ENCODE results near the gene SIX6.
A peak's percentile ranks its signal among the peaks of the same experiment; 100 is the strongest.

SIX6 gene

DNA sequence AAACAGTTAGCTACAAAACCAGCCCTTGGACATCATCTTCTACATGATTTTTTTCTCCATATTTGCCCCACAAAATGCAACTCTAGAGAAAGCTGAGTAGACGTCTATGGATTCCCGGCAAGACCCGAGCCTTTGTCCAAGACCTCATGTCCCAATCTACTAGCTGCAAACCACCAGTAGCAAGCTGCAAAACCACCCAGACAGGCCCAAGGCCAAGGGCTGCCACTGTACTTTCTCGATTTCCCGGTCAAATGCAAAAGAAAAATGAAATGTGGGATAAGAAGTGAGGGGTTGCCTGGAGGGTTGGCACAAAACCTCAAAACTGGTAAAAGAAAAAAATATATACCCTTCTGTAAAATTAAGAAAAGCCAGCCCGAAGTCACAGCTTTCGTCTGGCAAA is 2.9 kb upstream of the SIX6 start:
- 0 to 4% methylated on average over 3 of the region's 7 CpGs for WGBS, 2 experiments (ENCODE audit: insufficient coverage in 2 of 2)
- no peaks in the 10 kb centered on the region for H3K36me3 ChIP-seq (ENCODE audit: control insufficient read depth, insufficient read depth, low read length)
- peaks cover 9% of the 10 kb centered on the region for H3K4me1 ChIP-seq (ENCODE audit: control insufficient read depth, insufficient read depth, low read length, poor library complexity, severe bottlenecking)
- no peaks in the 10 kb centered on the region for H3K9me3 ChIP-seq (ENCODE audit: control insufficient read depth, low read length)
- no peak overlapping the region for H3K27ac ChIP-seq (ENCODE audit: low read depth, low read length, severe bottlenecking)
- H3K4me3 ChIP-seq (ENCODE audit: extremely low read depth, insufficient read depth, low read length, poor library complexity, severe bottlenecking), result no peak overlapping the region

- Histone ChIP-seq H3K4me1 (ENCODE audit: control insufficient read depth, insufficient read depth, low read length, poor library complexity, severe bottlenecking) (peaks cover 9% of the 10 kb centered on the region), H3K9me3 (ENCODE audit: control insufficient read depth, low read length) (no peaks in the 10 kb centered on the region), H3K27ac (ENCODE audit: low read depth, low read length, severe bottlenecking) (no peak overlapping the region), H3K36me3 (ENCODE audit: control insufficient read depth, insufficient read depth, low read length) (no peaks in the 10 kb centered on the region), H3K4me3 (ENCODE audit: extremely low read depth, insufficient read depth, low read length, poor library complexity, severe bottlenecking) (no peak overlapping the region)
- WGBS, 2 experiments (ENCODE audit: insufficient coverage in 2 of 2), result 0 to 1% methylated on average over 8 to 16 of the region's 17 CpGs
Measured at GRCh38 chr14:60506462-60506984, 2.4 kb upstream of the SIX6 start.

GRCh38 chr14:60506985-60507829 is 1.7 kb upstream of the SIX6 start:
- Histone ChIP-seq H3K27ac (ENCODE audit: low read depth, low read length, severe bottlenecking) (no peak overlapping the region), H3K4me3 (ENCODE audit: extremely low read depth, insufficient read depth, low read length, poor library complexity, severe bottlenecking) (no peak overlapping the region)

DNA sequence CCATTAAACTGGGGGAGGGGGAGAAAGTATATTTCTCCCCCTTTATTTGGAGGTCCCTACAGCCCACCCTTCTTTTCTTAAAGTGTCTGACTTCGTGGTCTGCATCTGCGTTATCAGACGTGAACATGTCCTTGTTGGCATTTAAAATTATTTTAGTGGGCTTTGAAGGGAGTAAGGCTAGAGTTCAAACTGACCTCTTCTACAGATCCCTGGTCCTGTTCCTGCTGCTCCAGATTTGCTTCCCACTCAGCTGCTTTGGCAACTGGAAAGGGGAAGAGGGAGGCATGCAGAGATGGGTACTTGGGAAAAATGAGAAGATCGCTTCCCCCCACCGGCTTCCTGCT is 611 bp upstream of the SIX6 start:
- H3K36me3 ChIP-seq (ENCODE audit: control insufficient read depth, insufficient read depth, low read length), result no peaks in the 10 kb centered on the region
- H3K27ac ChIP-seq (ENCODE audit: low read depth, low read length, severe bottlenecking), result no peak overlapping the region
- no peaks in the 10 kb centered on the region for H3K9me3 ChIP-seq (ENCODE audit: control insufficient read depth, low read length)
- WGBS, 2 experiments (ENCODE audit: insufficient coverage in 2 of 2), result 0% methylated on average over 2 of the region's 5 CpGs
- no peak overlapping the region for H3K4me3 ChIP-seq (ENCODE audit: extremely low read depth, insufficient read depth, low read length, poor library complexity, severe bottlenecking)
- H3K4me1 ChIP-seq (ENCODE audit: control insufficient read depth, insufficient read depth, low read length, poor library complexity, severe bottlenecking), result peaks cover 9% of the 10 kb centered on the region

More at GRCh38 chr14:60506985-60507829, 1.7 kb upstream of the SIX6 start:
- Histone ChIP-seq H3K36me3 (ENCODE audit: control insufficient read depth, insufficient read depth, low read length) (no peaks in the 10 kb centered on the region), H3K9me3 (ENCODE audit: control insufficient read depth, low read length) (no peaks in the 10 kb centered on the region), H3K4me1 (ENCODE audit: control insufficient read depth, insufficient read depth, low read length, poor library complexity, severe bottlenecking) (peaks cover 9% of the 10 kb centered on the region)
- 4% methylated on average over 27 to 29 of the region's 48 CpGs for WGBS, 2 experiments (ENCODE audit: insufficient coverage in 2 of 2)

- Histone ChIP-seq H3K4me1 (ENCODE audit: control insufficient read depth, insufficient read depth, low read length, poor library complexity, severe bottlenecking) (peaks cover 9% of the 10 kb centered on the region), H3K27ac (ENCODE audit: low read depth, low read length, severe bottlenecking) (no peak overlapping the region), H3K36me3 (ENCODE audit: control insufficient read depth, insufficient read depth, low read length) (no peaks in the 10 kb centered on the region), H3K4me3 (ENCODE audit: extremely low read depth, insufficient read depth, low read length, poor library complexity, severe bottlenecking) (peak overlapping the region; percentile 29), H3K9me3 (ENCODE audit: control insufficient read depth, low read length) (no peaks in the 10 kb centered on the region)
- WGBS, 2 experiments (ENCODE audit: insufficient coverage in 2 of 2), result 0 to 1% methylated on average over 45 to 53 of the region's 58 CpGs
Measured at GRCh38 chr14:60509438-60510253, 700 bp downstream of the SIX6 start.

DNA sequence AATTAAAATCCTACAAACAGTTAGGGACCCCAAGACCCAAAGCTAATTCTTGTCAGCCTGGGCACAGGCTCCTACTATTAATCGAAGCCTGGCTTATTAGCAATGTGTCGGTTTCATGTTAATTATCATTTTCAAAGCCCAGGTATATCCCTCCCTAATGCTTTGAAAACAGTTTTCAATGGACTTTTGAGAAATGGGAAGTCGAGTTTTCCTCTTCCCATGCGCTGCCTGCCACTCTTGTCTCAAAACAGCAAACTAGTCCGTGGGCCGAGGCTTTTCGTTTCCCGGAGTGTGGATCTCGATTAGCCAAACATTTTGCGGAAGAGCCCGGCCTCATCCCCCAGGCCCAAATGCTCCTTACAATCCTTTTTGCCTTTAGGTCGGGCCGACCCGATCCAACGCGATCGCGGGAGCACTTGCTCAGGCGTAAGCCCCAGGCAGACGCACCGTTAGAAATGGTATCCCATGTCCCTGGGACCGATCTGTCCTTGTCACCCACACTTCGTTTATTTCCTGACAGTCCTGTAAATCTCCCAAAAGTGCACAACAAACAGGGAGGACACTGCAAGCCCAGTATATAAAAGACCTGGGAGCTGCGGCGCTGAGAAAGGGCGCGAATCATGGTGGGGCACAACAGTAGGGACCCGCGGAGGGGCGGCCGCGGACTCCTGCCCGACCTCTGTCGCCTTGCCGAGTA is 1.5 kb downstream of the SIX6 start:
- 1% methylated on average over 23 to 30 of the region's 35 CpGs for WGBS, 2 experiments (ENCODE audit: insufficient coverage in 2 of 2)
- Histone ChIP-seq H3K27ac (ENCODE audit: low read depth, low read length, severe bottlenecking) (no peak overlapping the region), H3K9me3 (ENCODE audit: control insufficient read depth, low read length) (no peaks in the 10 kb centered on the region), H3K4me1 (ENCODE audit: control insufficient read depth, insufficient read depth, low read length, poor library complexity, severe bottlenecking) (peaks cover 9% of the 10 kb centered on the region), H3K4me3 (ENCODE audit: extremely low read depth, insufficient read depth, low read length, poor library complexity, severe bottlenecking) (no peak overlapping the region), H3K36me3 (ENCODE audit: control insufficient read depth, insufficient read depth, low read length) (no peaks in the 10 kb centered on the region)

GRCh38 chr14:60510951-60511599 is 2.1 kb downstream of the SIX6 start:
- no peaks in the 10 kb centered on the region for H3K36me3 ChIP-seq (ENCODE audit: control insufficient read depth, insufficient read depth, low read length)
- WGBS, 2 experiments (ENCODE audit: insufficient coverage in 2 of 2), result 1% methylated on average over 36 to 41 of the region's 49 CpGs
- H3K27ac ChIP-seq (ENCODE audit: low read depth, low read length, severe bottlenecking), result no peak overlapping the region
- peaks cover 9% of the 10 kb centered on the region for H3K4me1 ChIP-seq (ENCODE audit: control insufficient read depth, insufficient read depth, low read length, poor library complexity, severe bottlenecking)
- no peaks in the 10 kb centered on the region for H3K9me3 ChIP-seq (ENCODE audit: control insufficient read depth, low read length)
- no peak overlapping the region for H3K4me3 ChIP-seq (ENCODE audit: extremely low read depth, insufficient read depth, low read length, poor library complexity, severe bottlenecking)

DNA sequence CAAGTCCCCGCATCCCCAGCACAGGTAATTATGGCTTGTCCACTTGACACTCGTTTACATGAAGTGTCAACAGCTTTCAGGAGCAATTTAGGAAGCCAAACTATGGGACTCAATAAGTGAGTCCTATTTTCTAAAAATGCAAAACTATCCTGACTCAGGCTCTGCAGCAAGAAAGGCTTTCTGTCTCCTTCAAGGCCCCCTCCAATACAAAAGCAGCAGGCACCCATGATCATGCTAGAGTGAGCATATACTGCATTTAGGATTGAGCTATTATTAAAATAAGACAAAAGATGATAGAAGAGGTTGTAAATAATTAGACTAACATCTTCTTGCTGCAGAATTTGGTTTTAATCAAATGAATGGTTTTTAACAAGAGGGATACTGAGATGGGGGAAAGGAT is 3.2 kb downstream of the SIX6 start:
- Histone ChIP-seq H3K4me3 (ENCODE audit: extremely low read depth, insufficient read depth, low read length, poor library complexity, severe bottlenecking) (no peak overlapping the region), H3K36me3 (ENCODE audit: control insufficient read depth, insufficient read depth, low read length) (no peaks in the 10 kb centered on the region), H3K4me1 (ENCODE audit: control insufficient read depth, insufficient read depth, low read length, poor library complexity, severe bottlenecking) (peaks cover 9% of the 10 kb centered on the region), H3K9me3 (ENCODE audit: control insufficient read depth, low read length) (no peaks in the 10 kb centered on the region), H3K27ac (ENCODE audit: low read depth, low read length, severe bottlenecking) (no peak overlapping the region)
- WGBS, 2 experiments (ENCODE audit: insufficient coverage in 2 of 2), result 13 to 25% methylated on average over 2 of the region's 2 CpGs

- H3K36me3 ChIP-seq (ENCODE audit: control insufficient read depth, insufficient read depth, low read length), result no peaks in the 10 kb centered on the region
- H3K27ac ChIP-seq (ENCODE audit: low read depth, low read length, severe bottlenecking), result no peak overlapping the region
- H3K4me3 ChIP-seq (ENCODE audit: extremely low read depth, insufficient read depth, low read length, poor library complexity, severe bottlenecking), result no peak overlapping the region
- 3 to 7% methylated on average over 4 to 5 of the region's 7 CpGs for WGBS, 2 experiments (ENCODE audit: insufficient coverage in 2 of 2)
- H3K4me1 ChIP-seq (ENCODE audit: control insufficient read depth, insufficient read depth, low read length, poor library complexity, severe bottlenecking), result peaks cover 7% of the 10 kb centered on the region
- H3K9me3 ChIP-seq (ENCODE audit: control insufficient read depth, low read length), result no peaks in the 10 kb centered on the region
Measured at GRCh38 chr14:60512973-60513571, 4.1 kb downstream of the SIX6 start.

DNA sequence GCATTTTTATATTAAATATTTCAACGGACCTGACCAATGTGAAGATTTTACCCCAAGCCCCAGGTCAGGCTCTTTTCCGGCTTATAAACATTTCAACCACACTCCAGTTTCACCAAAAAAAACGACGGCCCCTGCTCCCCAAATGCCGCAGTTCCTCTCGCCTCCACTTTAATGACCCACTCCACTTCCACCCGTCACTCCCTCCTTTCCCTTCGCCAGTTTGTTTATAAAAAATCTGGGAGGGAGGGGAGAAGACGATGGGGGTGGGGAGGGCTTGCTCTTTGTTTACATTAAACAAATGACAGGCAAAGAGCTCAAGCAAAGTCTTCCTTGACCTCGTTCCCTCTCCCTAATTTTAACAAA is 5.4 kb downstream of the SIX6 start:
- Histone ChIP-seq H3K27ac (ENCODE audit: low read depth, low read length, severe bottlenecking) (peak overlapping the region; percentile 64), H3K9me3 (ENCODE audit: control insufficient read depth, low read length) (no peaks in the 10 kb centered on the region), H3K36me3 (ENCODE audit: control insufficient read depth, insufficient read depth, low read length) (no peaks in the 10 kb centered on the region), H3K4me3 (ENCODE audit: extremely low read depth, insufficient read depth, low read length, poor library complexity, severe bottlenecking) (peak overlapping the region; percentile 50), H3K4me1 (ENCODE audit: control insufficient read depth, insufficient read depth, low read length, poor library complexity, severe bottlenecking) (no peaks in the 10 kb centered on the region)
- 0% methylated on average over 4 of the region's 10 CpGs; no CpG with 5 or more reads in 1 of the 2 experiments for WGBS, 2 experiments (ENCODE audit: insufficient coverage in 2 of 2)

Data from mesodermal cell (in vitro differentiated cells).